GM10248 (cell line): ENCODE results near the gene GABRG3.
"Not testable (repeated sequence)": the region's sequence is repeated elsewhere in the genome, so short reads cannot be mapped to it uniquely, and the experiment has no call there.

Experiments used
- CTCF ChIA-PET: fragments of 300-600 bp; sonication (Branson Sonifier 250); formaldehyde crosslinking; extraction: SDS; loops from one replicate; lab custom pipeline; 2021; ENCODE audit warnings: antibody characterized with exemption; lab: Yijun Ruan, JAX
- POLR2A ChIA-PET: fragments of 350-650 bp; sonication (Branson Sonifier 250); formaldehyde crosslinking; extraction: SDS; loops from one replicate; lab custom pipeline; 2020; ENCODE audit warnings: antibody characterized with exemption; lab: Yijun Ruan, JAX
- DNase-seq: peaks from one replicate; pipeline ENCODE4 v3.0.0; 2012; ENCODE audit errors: extremely low spot score
- CTCF ChIP-seq: IDR thresholded peaks from 2 replicates; pipeline ENCODE4 v1.5.1; 2012; ENCODE audit warnings: mild to moderate bottlenecking, low read depth; ENCODE audit errors: extremely low read depth, missing control alignments, control extremely low read depth

Gene GABRG3

GRCh38 chr15:27365456-27365855 is 394.5 kb downstream of the GABRG3 start:
- no peak for TF ChIP-seq CTCF
- CTCF ChIA-PET, result no interaction called here
- no peak for DNase-seq
- POLR2A ChIA-PET, result no interaction called here

GRCh38 chr15:27377391-27377790 is 406.4 kb downstream of the GABRG3 start:
- POLR2A ChIA-PET, result not testable (repeated sequence)

DNA sequence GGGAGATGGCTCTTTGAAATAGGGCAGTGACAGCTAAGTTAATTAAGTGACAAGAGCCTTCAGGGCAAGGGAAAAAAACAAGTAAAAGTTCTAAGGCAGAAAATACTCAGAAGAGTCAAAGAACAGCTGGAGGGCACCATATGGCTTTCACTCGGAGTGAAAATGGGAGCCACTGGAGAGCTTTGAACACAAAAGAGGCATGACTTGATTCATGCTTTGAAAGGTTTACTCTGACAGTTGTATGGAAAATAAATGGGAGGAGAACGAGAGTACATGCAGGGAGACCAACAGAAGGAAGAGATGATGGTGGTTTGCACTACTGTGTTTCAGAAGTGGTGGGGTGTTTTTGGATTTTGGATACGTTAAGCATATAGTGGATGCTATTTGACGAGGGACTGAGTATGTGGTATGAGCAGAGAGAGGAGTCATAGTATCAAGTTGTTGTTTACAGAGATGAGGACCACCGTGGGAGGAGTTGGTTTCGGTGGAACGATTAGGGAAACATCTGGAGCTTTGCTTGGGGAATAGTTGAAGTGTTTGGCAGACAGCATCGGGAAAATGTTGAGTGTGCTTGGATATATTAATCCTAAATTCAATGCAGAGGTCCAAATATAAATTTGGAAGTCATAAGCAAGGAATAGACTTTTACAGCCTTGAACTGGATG is 411.5 kb downstream of the GABRG3 start:
- no peak for DNase-seq
- TF ChIP-seq CTCF, result no peak
- ChIA-PET POLR2A (no interaction called here), CTCF (interaction anchor here (1.2 kb wide), 1 partner anchor 12 kb away, joined by 3 read pairs; no protein-coding TSS in a partner anchor)

More at GRCh38 chr15:27377391-27377790, 406.4 kb downstream of the GABRG3 start:
- DNase-seq, CTCF ChIA-PET: not testable (repeated sequence)

GRCh38 chr15:27383726-27384125 is 412.7 kb downstream of the GABRG3 start:
- TF ChIP-seq CTCF, result no peak
- no peak for DNase-seq
- POLR2A ChIA-PET, result no interaction called here
- CTCF ChIA-PET, result no interaction called here

GRCh38 chr15:27392163-27392562 is 421.2 kb downstream of the GABRG3 start:
- no peak for DNase-seq
- no peak for TF ChIP-seq CTCF
- ChIA-PET CTCF (no interaction called here), POLR2A (no interaction called here)

DNA sequence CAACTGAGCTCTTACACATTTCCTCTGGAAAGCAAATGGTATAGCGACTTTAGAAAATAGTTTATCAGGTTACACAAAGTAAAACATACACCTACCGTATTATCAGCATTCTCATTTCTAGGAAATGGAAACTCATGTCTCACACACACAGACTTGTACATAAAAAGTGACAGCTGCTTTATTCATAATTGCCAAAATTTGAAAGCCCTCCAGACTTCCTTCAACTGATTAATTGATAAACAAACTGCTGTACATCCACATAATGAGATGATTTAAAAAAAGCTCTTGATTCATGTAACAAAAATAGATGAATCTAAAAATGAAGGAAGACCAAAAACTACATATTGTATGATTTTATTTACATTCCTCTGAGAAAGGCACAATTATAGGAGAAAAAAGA is 425.5 kb downstream of the GABRG3 start:
- no peak for TF ChIP-seq CTCF
- ChIA-PET CTCF (interaction anchor here (0.9 kb wide), 1 partner anchor 9 kb away, joined by 3 read pairs; no protein-coding TSS in a partner anchor), POLR2A (no interaction called here)
- no peak for DNase-seq

DNA sequence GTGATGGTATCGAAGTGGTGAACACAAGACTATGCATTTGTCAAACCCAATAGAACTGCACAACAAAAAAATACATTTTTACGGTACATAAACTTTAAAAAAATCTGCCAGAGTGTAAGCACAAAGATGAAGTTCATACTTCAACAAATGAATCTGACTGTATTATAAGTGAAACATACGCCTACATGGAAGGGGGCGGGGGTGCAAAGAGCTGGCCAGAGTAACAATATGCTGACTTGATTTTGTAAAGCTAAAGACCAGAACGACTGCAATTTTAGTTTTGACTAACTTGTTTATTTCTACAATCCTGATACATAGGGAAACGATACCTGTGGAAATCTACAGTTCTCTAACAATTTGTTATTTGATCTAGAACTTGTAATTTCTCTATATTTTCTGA is 426.0 kb downstream of the GABRG3 start:
- no peak for TF ChIP-seq CTCF
- ChIA-PET POLR2A (no interaction called here), CTCF (interaction anchor here (0.9 kb wide), 1 partner anchor 9 kb away, joined by 3 read pairs; no protein-coding TSS in a partner anchor)
- no peak for DNase-seq
